Transverse colon (tissue), 4 donors: ENCODE data around the gene TLR6. TPM values are rescaled to one million over a fixed set of nuclear protein-coding genes. Genes with fewer than 3 reads are reported as not detected.

Source experiments
- DNase-seq: peaks from one replicate; pipeline ENCODE4 v3.0.0-alpha.2; 2019
- H3K27ac ChIP-seq, 4 donors: fragments of 200-600 bp; sonication (generic); 2 replicates each; pipeline ENCODE4 v1.5.1; 2016 to 2018; ENCODE audit warnings: inconsistent platforms in 4 of 4
- H3K27me3 ChIP-seq: fragments of 200-600 bp; sonication (generic); 2 replicates; pipeline ENCODE4 v1.5.1; 2017; ENCODE audit warnings: inconsistent platforms
- H3K36me3 ChIP-seq, 4 donors: fragments of 200-600 bp; sonication (generic); 2 replicates each; pipeline ENCODE4 v1.5.1; 2017 to 2019; ENCODE audit warnings: inconsistent platforms in 4 of 4
- H3K4me1 ChIP-seq, 4 donors: fragments of 200-600 bp; sonication (generic); 2 replicates each; pipeline ENCODE4 v1.5.1; 2017 to 2020; ENCODE audit warnings: inconsistent platforms in 4 of 4
- H3K4me3 ChIP-seq, 4 donors: fragments of 200-600 bp; sonication (generic); 1 replicate in 1 of 4; 2 replicates in 3 of 4; pipeline versions ENCODE4 v1.5.1 to v1.6.1; 2017 to 2019; ENCODE audit warnings: inconsistent platforms in 4 of 4
- H3K9me3 ChIP-seq, 2 donors: fragments of 200-600 bp; sonication (generic); 2 replicates each; pipeline ENCODE4 v1.5.1; 2017 to 2019; ENCODE audit warnings: inconsistent platforms in 2 of 2
- CTCF ChIP-seq, 5 experiments: fragments of 200-600 bp in 3 of 5; fragments of 450-650 bp in 2 of 5; sonication (generic) in 3 of 5; IDR thresholded peaks; 1 replicate in 2 of 5; 2 replicates in 3 of 5; pipeline ENCODE4 v1.5.1; 2016 to 2017; ENCODE audit warnings: antibody characterized with exemption in 5 of 5, inconsistent platforms in 3 of 5, mild to moderate bottlenecking in 2 of 5, moderate library complexity in 1 of 5
- EP300 ChIP-seq: sonication (generic); formaldehyde crosslinking; IDR thresholded peaks from one replicate; pipeline ENCODE4 v1.6.1; 2017; ENCODE audit warnings: antibody characterized with exemption, low read depth
- POLR2A ChIP-seq: fragments of 450-650 bp; IDR thresholded peaks from one replicate; pipeline ENCODE4 v1.6.1; 2016; ENCODE audit warnings: antibody characterized with exemption, mild to moderate bottlenecking, moderate library complexity
- POLR2AphosphoS5 ChIP-seq, 3 donors: sonication (generic); formaldehyde crosslinking; IDR thresholded peaks; one replicate each; pipeline ENCODE4 v1.6.1; 2016; ENCODE audit warnings: antibody characterized with exemption in 3 of 3
- WGBS, 2 donors: methylation state at CpG; one replicate each; pipeline ENCODE4 v1.1.5; 2018; ENCODE audit warnings: low coverage in 1 of 2; 5-methylcytosine and 5-hydroxymethylcytosine counted together
- in situ Hi-C, 4 donors: fragments of 200-750 bp; cut with MboI; loops; one replicate each; pipeline versions ENCODE4 v1.15.0 to v1.15.1; 2017; ENCODE audit warnings: low sequenced_read_pairs in 3 of 4, low pct_ligation_motif_present in 1 of 4, low pct_unique_long_range_greater_than_20kb in 1 of 4
- intact Hi-C: fragments of 100-400 bp; cut with DNase I; formaldehyde crosslinking; loops from one replicate; pipeline ENCODE4 v1.15.1; 2023; ENCODE audit warnings: low total_unique reads
- total RNA-seq, 4 donors: library from RNA; depleted of rRNA; stranded (reverse); fragments of >200 nt; gene quantifications; one replicate each; pipeline ENCODE4 v1.1.0, GENCODE V29; 2016

The TLR6 gene
- total RNA-seq, 4 donors from 2014 or later = 1.6 to 5.9 (median 3.3) TPM

- Histone ChIP-seq H3K36me3 (no peaks in the 10 kb centered on the region), H3K4me1 (peaks cover 3 to 19% (median 7%) of the 10 kb centered on the region in 4 donors), H3K9me3 (no peaks in the 10 kb centered on the region), H3K27me3 (no peaks in the 10 kb centered on the region), H3K4me3 (peak overlapping the region in 2 of 4 donors; percentile 24 to 32), H3K27ac (peak overlapping the region; percentile 43 to 77 (median 76))
- no peak for DNase-seq
- intact Hi-C loops = no loop called here
- TF ChIP-seq EP300 (no peak), CTCF (IDR thresholded peaks at IDR 0.05) (no peak), POLR2AphosphoS5 (IDR thresholded peaks at IDR 0.05) (no peak), POLR2A (no peak)
- WGBS, 2 donors = 29% methylated on average over 4 of the region's 4 CpGs
- in situ Hi-C loops = loop anchor here in 1 of 4 donors (10.0 kb wide), 1 partner anchor 91 kb away; no protein-coding TSS in a partner anchor
Measured at GRCh38 chr4:38856046-38856445, 571 bp downstream of the TLR6 start.

- 71 to 78% methylated on average over 5 of the region's 5 CpGs for WGBS, 2 donors
- in situ Hi-C loops (loop anchor here in 1 of 4 donors (10.0 kb wide), 1 partner anchor 91 kb away; no protein-coding TSS in a partner anchor), intact Hi-C loops (no loop called here)
- TF ChIP-seq POLR2AphosphoS5 (IDR thresholded peaks at IDR 0.05) = no peak
- Histone ChIP-seq H3K4me1 (peaks cover 3 to 19% (median 7%) of the 10 kb centered on the region in 4 donors), H3K9me3 (no peaks in the 10 kb centered on the region), H3K36me3 (no peaks in the 10 kb centered on the region), H3K27me3 (no peaks in the 10 kb centered on the region), H3K4me3 (peak overlapping the region in 1 of 4 donors; percentile 32), H3K27ac (peak overlapping the region in 2 of 4 donors; percentile 19 to 76)
- no peak for DNase-seq
Measured at GRCh38 chr4:38855466-38855865, 1.2 kb downstream of the TLR6 start.

- Histone ChIP-seq H3K36me3 (no peaks in the 10 kb centered on the region), H3K4me3 (no peak overlapping the region), H3K27ac (no peak overlapping the region), H3K9me3 (no peaks in the 10 kb centered on the region), H3K27me3 (no peaks in the 10 kb centered on the region), H3K4me1 (no peaks in the 10 kb centered on the region)
- intact Hi-C loops = no loop called here
- in situ Hi-C loops = no loop called here
- 76% methylated on average over 3 of the region's 3 CpGs; no CpG with 5 or more reads in 1 of the 2 donors for WGBS, 2 donors
- no peak for DNase-seq
- no peak for TF ChIP-seq CTCF (IDR thresholded peaks at IDR 0.05)
- no peak for TF ChIP-seq EP300
- TF ChIP-seq POLR2A = no peak
- TF ChIP-seq POLR2AphosphoS5 (IDR thresholded peaks at IDR 0.05) = no peak
Measured at GRCh38 chr4:38846015-38846414, 10.6 kb downstream of the TLR6 start.

GRCh38 chr4:38842994-38843393 is 13.6 kb downstream of the TLR6 start:
- H3K36me3 ChIP-seq = no peaks in the 10 kb centered on the region
- TF ChIP-seq POLR2AphosphoS5 (IDR thresholded peaks at IDR 0.05) (no peak), CTCF (IDR thresholded peaks at IDR 0.05) (no peak), POLR2A (no peak), EP300 (no peak)
- no peak overlapping the region for H3K4me3 ChIP-seq
- intact Hi-C loops = no loop called here
- 72 to 86% methylated on average over 4 of the region's 4 CpGs for WGBS, 2 donors
- in situ Hi-C loops = no loop called here
- no peak for DNase-seq
- H3K9me3 ChIP-seq = no peaks in the 10 kb centered on the region
- no peaks in the 10 kb centered on the region for H3K27me3 ChIP-seq
- no peak overlapping the region for H3K27ac ChIP-seq
- no peaks in the 10 kb centered on the region for H3K4me1 ChIP-seq

- Histone ChIP-seq H3K36me3 (no peaks in the 10 kb centered on the region), H3K4me1 (no peaks in the 10 kb centered on the region), H3K27ac (no peak overlapping the region), H3K27me3 (no peaks in the 10 kb centered on the region), H3K4me3 (no peak overlapping the region), H3K9me3 (peaks cover 9 to 13% of the 10 kb centered on the region in 2 donors)
- intact Hi-C loops (no loop called here), in situ Hi-C loops (no loop called here)
- 54 to 63% methylated on average over 2 of the region's 2 CpGs for WGBS, 2 donors
- no peak for TF ChIP-seq POLR2A
- TF ChIP-seq EP300 = no peak
- TF ChIP-seq CTCF (IDR thresholded peaks at IDR 0.05) = no peak
- no peak for TF ChIP-seq POLR2AphosphoS5 (IDR thresholded peaks at IDR 0.05)
- no peak for DNase-seq
Measured at GRCh38 chr4:38837849-38838248, 18.8 kb downstream of the TLR6 start.
